K562 (cell line): ENCODE results near the gene EFCAB8. TPM values are rescaled to one million over a fixed set of nuclear protein-coding genes. Genes with fewer than 3 reads are reported as not detected.

Experiments
- ATAC-seq: fragments of 200-7000 bp; cut with Tn5 transposase; 3 replicates; pipeline ENCODE4 v1.9.1; 2020; ENCODE audit warnings: moderate library complexity
- BruUV-seq: library from RNA; stranded (reverse); fragments of 400-500 nt; replicated peaks from 2 replicates; lab custom pipeline; 2021; lab: Mats Ljungman, UMichigan
- CTCF ChIA-PET: fragments of 300-600 bp; formaldehyde crosslinking; extraction: SDS; loops from one replicate; lab custom pipeline; 2021; ENCODE audit warnings: low intra/inter-chr PET ratio; lab: Yijun Ruan, JAX
- POLR2A ChIA-PET: fragments of 300-600, 350-650 bp; sonication (Branson Sonifier 250); formaldehyde crosslinking; extraction: SDS; loops from one replicate; lab custom pipeline; 2021; ENCODE audit warnings: antibody characterized with exemption, inconsistent platforms; lab: Yijun Ruan, JAX
- DNase-seq, 4 experiments: peaks; one replicate each; pipeline versions ENCODE4 v3.0.0 to v3.0.0-alpha.2; 2011 to 2018; ENCODE audit warnings: low spot score in 3 of 4, mixed read lengths in 3 of 4; ENCODE audit errors: extremely low read depth in 1 of 4
- FAIRE-seq: peaks from 2 replicates; lab custom pipeline; 2011; peaks lifted over from hg19 to GRCh38; lab: Jason Lieb, UNC
- H2AFZ ChIP-seq: 2 replicates; pipeline ENCODE4 v1.6.0; 2011; ENCODE audit warnings: low read depth, low read length, control low read depth, inconsistent platforms
- H3K27ac ChIP-seq: fragments of 200-600 bp; 3 replicates; pipeline ENCODE4 v1.8.0; 2011; ENCODE audit warnings: low read depth, mild to moderate bottlenecking, control low read depth, inconsistent platforms, low read length, moderate library complexity, mixed read lengths; ENCODE audit errors: extremely low read depth
- H3K27me3 ChIP-seq, 2 experiments: fragments of 300-600 bp in 1 of 2; 2 replicates in 1 of 2; 3 replicates in 1 of 2; pipeline versions ENCODE4 v1.6.0 to v1.8.0; 2011; ENCODE audit warnings: inconsistent platforms in 2 of 2, low read length in 2 of 2, mild to moderate bottlenecking in 1 of 2, mixed read lengths in 1 of 2, moderate library complexity in 1 of 2; ENCODE audit not compliant: control insufficient read depth in 2 of 2, insufficient read depth in 2 of 2
- H3K36me3 ChIP-seq: fragments of 300-600 bp; 3 replicates; pipeline ENCODE4 v1.8.0; 2011; ENCODE audit warnings: mild to moderate bottlenecking, low read length, inconsistent platforms; ENCODE audit not compliant: control insufficient read depth, insufficient read depth
- H3K4me1 ChIP-seq, 2 experiments: fragments of 200-600 bp in 1 of 2; replicated peaks in 1 of 2; 2 replicates in 1 of 2; 3 replicates in 1 of 2; pipeline versions ENCODE4 v1.5.1 to v1.8.0; 2011; ENCODE audit warnings: inconsistent platforms in 2 of 2, low read length in 2 of 2, mild to moderate bottlenecking in 1 of 2, mixed read lengths in 1 of 2, moderate library complexity in 1 of 2; ENCODE audit not compliant: control insufficient read depth in 2 of 2, insufficient read depth in 2 of 2
- H3K4me2 ChIP-seq: 2 replicates; pipeline ENCODE4 v1.6.1; 2011; ENCODE audit warnings: low read length, control low read depth, inconsistent platforms, mixed read lengths; ENCODE audit not compliant: insufficient read depth
- H3K4me3 ChIP-seq: fragments of 200-600 bp; sonication (generic), shearing (Covaris generic); 2 replicates; pipeline ENCODE4 v1.5.1; 2016; ENCODE audit warnings: control low read depth, inconsistent platforms
- H3K79me2 ChIP-seq: fragments of 200-600 bp; 3 replicates; pipeline ENCODE4 v1.8.0; 2011; ENCODE audit warnings: low read length, inconsistent platforms; ENCODE audit not compliant: control insufficient read depth, insufficient read depth
- H3K9ac ChIP-seq, 2 experiments: 2 replicates each; pipeline versions ENCODE4 v1.6.0 to v1.6.1; 2011; ENCODE audit warnings: low read depth in 2 of 2, low read length in 2 of 2, control low read depth in 1 of 2, inconsistent platforms in 1 of 2, mild to moderate bottlenecking in 1 of 2, mixed read lengths in 1 of 2; ENCODE audit not compliant: insufficient read depth in 1 of 2
- H3K9me1 ChIP-seq: one replicate; pipeline ENCODE4 v1.6.0; 2011; ENCODE audit warnings: inconsistent platforms, mild to moderate bottlenecking, low read length, moderate library complexity; ENCODE audit not compliant: control insufficient read depth, insufficient read depth
- H3K9me3 ChIP-seq: replicated peaks from 2 replicates; pipeline ENCODE4 v1.5.1; 2011; ENCODE audit warnings: low read depth, low read length, inconsistent platforms; ENCODE audit not compliant: control insufficient read depth, insufficient read depth
- H4K20me1 ChIP-seq: replicated peaks from 2 replicates; pipeline ENCODE4 v1.6.1; 2011; ENCODE audit warnings: low read length, inconsistent platforms, mixed read lengths; ENCODE audit not compliant: control insufficient read depth, insufficient read depth
- ADNP ChIP-seq: fragments of 200-800 bp; sonication (Bioruptor generic); IDR thresholded peaks from 2 replicates; pipeline ENCODE4 v1.6.1; 2016; ENCODE audit warnings: missing genetic modification characterization, missing compliant biosample characterization
- BCOR ChIP-seq: fragments of 450-650 bp; IDR thresholded peaks from 2 replicates; pipeline ENCODE4 v1.6.1; 2016
- FOXA3 ChIP-seq, 2 experiments: fragments of 450-650 bp in 1 of 2; sonication (generic) in 1 of 2; formaldehyde crosslinking; IDR thresholded peaks in 1 of 2; conservative IDR thresholded peaks in 1 of 2; 2 replicates each; pipeline versions ENCODE4 v1.4.0 to v1.8.0; 2020 to 2022; ENCODE audit warnings: mild to moderate bottlenecking in 2 of 2, missing genetic modification reagents in 1 of 2
- FUS ChIP-seq: fragments of 200-400 bp; formaldehyde crosslinking; optimal IDR thresholded peaks from 2 replicates; pipeline ENCODE3; 2017; ENCODE audit warnings: low read depth, low read length
- HSF4 ChIP-seq: fragments of 250-450 bp; sonication (Bioruptor Pico); IDR thresholded peaks from 2 replicates; pipeline ENCODE4 v2.1.2; 2022; ENCODE audit warnings: mild to moderate bottlenecking, moderate library complexity, borderline replicate concordance
- KDM1A ChIP-seq, 2 experiments: fragments of 450-650 bp; IDR thresholded peaks; 2 replicates each; pipeline ENCODE4 v1.6.1; 2016; ENCODE audit warnings: mild to moderate bottlenecking in 2 of 2
- KLF10 ChIP-seq: fragments of 250-450 bp; sonication (Bioruptor Pico); IDR thresholded peaks from 2 replicates; pipeline ENCODE4 v1.6.1; 2021; ENCODE audit warnings: matching md5 sums
- MTF1 ChIP-seq: fragments of 250-450 bp; sonication (Bioruptor Pico); IDR thresholded peaks from 2 replicates; pipeline ENCODE4 v1.9.0; 2021; ENCODE audit warnings: moderate library complexity, mild to moderate bottlenecking, inconsistent platforms, borderline replicate concordance
- NFE2 ChIP-seq: IDR thresholded peaks from 2 replicates; pipeline ENCODE4 v1.6.1; 2014; ENCODE audit warnings: antibody characterized with exemption, low read depth
- NFIC ChIP-seq: fragments of 450-650 bp; IDR thresholded peaks from 2 replicates; pipeline ENCODE4 v1.6.1; 2017; ENCODE audit warnings: mild to moderate bottlenecking, inconsistent platforms
- NR3C1 ChIP-seq: sonication (generic); formaldehyde crosslinking; IDR thresholded peaks from 2 replicates; pipeline ENCODE4 v1.8.1; 2022; ENCODE audit warnings: missing genetic modification reagents
- RBM25 ChIP-seq: fragments of 200-400 bp; formaldehyde crosslinking; IDR thresholded peaks from 2 replicates; pipeline ENCODE4 v1.6.1; 2018; ENCODE audit warnings: low read length, low read depth, moderate library complexity; ENCODE audit not compliant: severe bottlenecking
- SMARCA5 ChIP-seq: fragments of 450-650 bp; IDR thresholded peaks from 2 replicates; pipeline ENCODE4 v1.6.1; 2016
- TRIM25 ChIP-seq: fragments of 450-650 bp; IDR thresholded peaks from 2 replicates; pipeline ENCODE4 v1.7.0; 2016; ENCODE audit warnings: borderline replicate concordance
- ZBED1 ChIP-seq: IDR thresholded peaks from 2 replicates; pipeline ENCODE4 v1.6.1; 2014
- ZFP36 ChIP-seq: fragments of 150-350 bp; IDR thresholded peaks from 2 replicates; pipeline ENCODE4 v1.6.1; 2018; ENCODE audit warnings: low read length, low read depth; ENCODE audit not compliant: partially characterized antibody
- ZNF175 ChIP-seq: fragments of 200-800 bp; sonication (Bioruptor generic); IDR thresholded peaks from 2 replicates; pipeline ENCODE4 v1.6.1; 2016; ENCODE audit warnings: low read depth, mild to moderate bottlenecking, missing genetic modification characterization, missing compliant biosample characterization
- ZNF316 ChIP-seq: fragments of 450-650 bp; IDR thresholded peaks from 2 replicates; pipeline ENCODE4 v1.6.1; 2016
- ZNF507 ChIP-seq: conservative IDR thresholded peaks from 2 replicates; pipeline ENCODE4 v1.6.1; 2017; ENCODE audit warnings: missing genetic modification characterization, missing compliant biosample characterization
- whole genome bisulfite sequencing: fragments of 100-300 bp; shearing (Covaris generic); methylation state at CpG from one replicate; pipeline ENCODE4 v1.1.6; 2016; ENCODE audit warnings: low coverage, mixed read lengths; ENCODE audit not compliant: insufficient coverage; ENCODE audit errors: missing lambda C conversion rate; 5-methylcytosine and 5-hydroxymethylcytosine counted together
- in situ Hi-C: fragments of 300-500 bp; cut with MboI; formaldehyde crosslinking; loops from 4 replicates; pipeline ENCODE4 v1.15.0; 2018; ENCODE audit warnings: inconsistent platforms, mixed read lengths
- intact Hi-C: fragments of 100-400 bp; cut with micrococcal nuclease; formaldehyde crosslinking; loops from 2 replicates; pipeline ENCODE4 v1.14.2; 2022
- polyA plus RNA-seq, 8 experiments: library from polyadenylated mRNA; depleted of rRNA in 4 of 8; stranded (reverse) in 5 of 8; unstranded in 3 of 8; fragments of >200 nt; fragmentation: Nextera tagmentation in 2 of 8; fragmentation: Illumina TruSeq in 1 of 8; extraction: Ambion mirVana in 2 of 8; extraction: Trizol in 1 of 8; gene quantifications; 2 replicates each; pipeline versions ENCODE4 v1.2.1 to v1.2.3, GENCODE V29; 2011 to 2014; ENCODE audit warnings: inconsistent platforms in 1 of 8, missing spikeins in 1 of 8
- total RNA-seq, 7 experiments: library from RNA; depleted of rRNA in 6 of 7; stranded (reverse); fragments of >200 nt in 6 of 7; fragmentation: Illumina TruSeq in 2 of 7; extraction: Trizol in 2 of 7; gene quantifications; 2 replicates each; pipeline versions ENCODE4 v1.2.1 to v1.2.3, GENCODE V29; 2011 to 2021; ENCODE audit warnings: low replicate concordance in 1 of 7

The EFCAB8 gene
- total and polyA plus RNA-seq, 9 of the 15 experiments (the other 6 are each of a cell fraction or from before 2014, with no cell fraction given), result 0.03 to 0.18 (median 0.11) TPM; not detected in 6

GRCh38 chr20:32982617-32983458, 124.1 kb downstream of the EFCAB8 start:
- no TSS peak for BruUV-seq
- in situ Hi-C loops, result no loop called here
- peaks cover 14 to 52% of the 10 kb centered on the region in 2 experiments; a peak in 4 of 5 replicates for H3K27me3 ChIP-seq
- DNase-seq (no peak), ATAC-seq (no peak), FAIRE-seq (no peak)
- WGBS, result 0% methylated on average over 10 of the region's 10 CpGs
- H3K79me2 ChIP-seq, result no peaks in the 10 kb centered on the region
- H3K27ac ChIP-seq, result no peak overlapping the region
- 0 out of 2 replicates have a peak, but pooled peaks cover 12% of the 10 kb centered on the region for H4K20me1 ChIP-seq
- no peaks in the 10 kb centered on the region for H3K36me3 ChIP-seq
- ChIA-PET CTCF (no interaction called here), POLR2A (interaction anchor here (0.7 to 0.9 kb wide), 2 partner anchors 9 to 481 kb away, joined by 3 to 4 read pairs; no protein-coding TSS in a partner anchor)
- H2AFZ ChIP-seq, result no peak overlapping the region
- no peaks in the 10 kb centered on the region; a peak in 1 of 5 replicates for H3K4me1 ChIP-seq
- H3K9me1 ChIP-seq, result no peaks in the 10 kb centered on the region
- H3K9ac ChIP-seq, result peak overlapping the region in 1 of 2 experiments; percentile 14; a peak in 1 of 4 replicates
- no peaks in the 10 kb centered on the region for H3K9me3 ChIP-seq
- intact Hi-C loops, result no loop called here
- H3K4me3 ChIP-seq, result no peak overlapping the region
- H3K4me2 ChIP-seq, result no peak overlapping the region
- TF ChIP-seq BCOR (0 out of 2 replicates have a peak, but pooled peaks have one; percentile 62), MTF1 (CRISPR knock-in tag) (no peak), TRIM25 (no peak), ADNP (tag) (peak; percentile 24; the same call in 1 of the 2 replicates), FOXA3 (CRISPR knock-in tag; conservative IDR thresholded peaks at IDR 0.05 in 1 of 2, IDR thresholded peaks at IDR 0.05 in 1 of 2) (no peak), NFE2 (no peak), NR3C1 (CRISPR knock-in tag) (no peak), ZNF507 (tag) (no peak), ZNF175 (CRISPR knock-in tag) (no peak), ZFP36 (peak; percentile 69), HSF4 (CRISPR knock-in tag) (no peak), ZBED1 (no peak), FUS (no peak), KDM1A (IDR thresholded peaks at IDR 0.05) (peak in 1 of 2 experiments; percentile 33; a peak in 1 of 4 replicates), SMARCA5 (peak; percentile 29; the same call in 1 of the 2 replicates), ZNF316 (no peak), NFIC (peak; percentile 86), RBM25 (peak; percentile 67), KLF10 (no peak)
